HG02973 (cell line): ENCODE results near the gene SSC5D.
"Not testable (repeated sequence)": the region's sequence is repeated elsewhere in the genome, so short reads cannot be mapped to it uniquely, and the experiment has no call there.

Experiments used
- ATAC-seq: cut with Tn5 transposase; IDR thresholded peaks from one replicate; pipeline ENCODE4 v1.9.1; 2021; ENCODE audit warnings: moderate library complexity; ENCODE audit not compliant: unreplicated experiment

The SSC5D gene

DNA sequence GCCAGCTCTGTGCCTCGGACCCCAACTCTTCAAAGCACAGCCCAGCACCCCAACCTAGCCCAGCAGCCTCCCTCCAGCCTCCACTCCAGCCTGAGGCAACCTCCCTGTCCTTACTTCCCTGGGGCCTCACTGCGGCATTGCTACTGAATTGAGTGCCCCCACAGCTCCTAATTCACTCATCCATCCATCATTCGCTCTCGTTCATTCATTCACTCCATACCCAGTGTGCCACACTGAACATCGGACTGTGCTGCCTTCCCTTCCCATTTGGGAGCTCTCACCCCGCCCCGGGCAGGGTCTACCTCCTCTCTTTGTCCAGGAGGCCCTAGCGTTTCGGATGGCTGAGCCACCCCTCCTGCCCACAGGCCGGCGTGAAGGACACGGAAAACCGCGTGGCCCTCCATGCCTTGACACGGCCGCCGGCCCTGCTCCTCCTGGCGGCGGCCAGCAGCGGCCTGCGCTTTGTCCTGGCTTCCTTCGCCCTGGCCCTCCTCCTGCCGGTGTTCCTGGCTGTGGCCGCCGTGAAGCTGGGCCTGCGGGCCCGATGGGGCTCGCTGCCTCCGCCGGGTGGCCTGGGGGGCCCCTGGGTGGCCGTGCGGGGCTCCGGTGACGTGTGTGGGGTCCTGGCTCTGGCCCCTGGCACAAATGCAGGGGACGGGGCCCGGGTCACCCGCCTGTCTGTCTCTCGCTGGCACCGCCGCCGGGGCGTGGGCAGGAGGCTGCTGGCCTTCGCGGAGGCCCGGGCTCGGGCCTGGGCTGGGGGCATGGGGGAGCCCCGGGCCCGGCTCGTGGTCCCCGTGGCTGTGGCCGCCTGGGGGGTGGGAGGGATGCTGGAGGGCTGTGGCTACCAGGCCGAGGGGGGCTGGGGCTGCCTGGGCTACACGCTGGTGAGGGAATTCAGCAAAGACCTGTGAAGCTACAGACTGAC is 1.9 kb upstream of the SSC5D start:
- no peak for ATAC-seq

DNA sequence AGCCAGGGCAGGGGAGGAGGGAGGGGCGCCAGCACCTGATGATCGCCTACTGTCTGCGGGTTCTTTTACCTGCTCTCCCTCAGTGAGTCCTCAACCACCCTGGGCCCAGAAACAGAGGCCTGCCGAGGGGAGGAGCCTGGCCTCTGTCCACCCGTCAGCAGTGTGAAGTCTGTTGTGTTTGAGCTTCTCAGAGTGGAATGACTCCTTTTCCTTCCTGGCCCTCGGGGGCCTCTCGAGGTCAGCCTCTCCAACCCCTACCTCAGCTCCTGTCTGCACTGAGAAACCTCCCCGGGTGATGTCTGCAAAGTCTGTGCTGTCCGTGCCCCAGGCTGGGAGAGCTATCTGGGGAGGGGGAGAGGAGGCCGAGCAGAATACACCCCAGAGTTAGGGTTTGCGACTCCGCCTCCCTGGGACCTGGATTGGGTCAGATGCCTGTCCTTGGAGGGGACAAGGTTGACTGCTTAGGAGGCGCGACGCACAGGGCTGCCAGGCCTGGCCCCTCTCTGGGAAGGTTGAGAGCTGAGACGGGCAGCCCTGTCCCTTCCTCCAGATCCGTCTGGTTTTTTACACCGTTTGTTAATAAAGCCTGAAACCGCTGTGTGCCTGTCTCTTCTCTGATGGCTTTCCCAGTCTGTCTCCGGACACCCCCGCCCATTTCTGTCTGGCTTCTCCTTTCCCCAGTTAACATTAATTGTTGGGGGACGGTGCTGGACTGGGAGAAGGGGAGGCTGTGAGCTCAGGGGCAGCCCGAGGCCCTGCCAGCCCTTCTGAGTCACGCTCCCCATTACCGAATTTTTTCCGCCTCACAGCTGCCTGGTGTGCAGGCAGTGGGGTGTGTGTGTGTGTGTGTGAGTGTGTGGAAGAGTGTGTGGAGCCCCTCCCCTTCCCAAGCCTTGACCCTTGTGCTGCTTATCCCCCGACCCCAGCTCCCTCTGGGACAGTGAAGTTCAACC is 989 bp upstream of the SSC5D start:
- ATAC-seq: no peak

DNA sequence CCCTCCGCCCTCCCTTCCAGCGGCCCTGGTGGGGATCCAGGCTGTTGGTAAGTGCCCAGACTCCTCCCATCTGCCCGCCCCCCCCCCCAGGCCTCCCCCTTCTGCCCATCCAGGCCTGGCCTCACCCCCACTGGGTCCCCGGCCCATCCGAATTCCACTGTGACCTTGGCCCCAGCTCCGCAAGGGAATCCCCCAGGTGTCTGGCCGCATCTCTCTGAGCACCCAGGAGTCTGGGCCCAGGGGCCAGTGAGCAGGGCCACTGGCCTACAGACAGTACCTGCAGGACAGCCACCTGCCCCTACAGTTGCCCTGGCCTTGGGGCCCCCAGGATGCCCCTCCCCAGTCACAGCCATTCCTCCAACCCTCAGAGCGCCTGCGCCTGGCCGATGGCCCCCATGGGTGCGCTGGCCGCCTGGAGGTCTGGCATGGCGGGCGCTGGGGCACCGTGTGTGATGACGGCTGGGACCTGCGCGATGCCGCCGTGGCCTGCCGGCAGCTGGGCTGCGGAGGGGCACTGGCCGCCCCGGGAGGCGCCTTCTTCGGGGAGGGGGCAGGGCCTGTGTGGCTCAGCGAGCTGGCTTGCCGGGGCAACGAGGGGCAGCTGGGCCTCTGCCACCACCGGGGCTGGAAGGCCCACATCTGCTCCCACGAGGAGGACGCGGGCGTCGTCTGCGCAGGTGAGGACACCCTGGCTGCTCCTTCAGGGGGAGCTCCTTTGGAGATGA is 912 bp downstream of the SSC5D start:
- no peak for ATAC-seq

DNA sequence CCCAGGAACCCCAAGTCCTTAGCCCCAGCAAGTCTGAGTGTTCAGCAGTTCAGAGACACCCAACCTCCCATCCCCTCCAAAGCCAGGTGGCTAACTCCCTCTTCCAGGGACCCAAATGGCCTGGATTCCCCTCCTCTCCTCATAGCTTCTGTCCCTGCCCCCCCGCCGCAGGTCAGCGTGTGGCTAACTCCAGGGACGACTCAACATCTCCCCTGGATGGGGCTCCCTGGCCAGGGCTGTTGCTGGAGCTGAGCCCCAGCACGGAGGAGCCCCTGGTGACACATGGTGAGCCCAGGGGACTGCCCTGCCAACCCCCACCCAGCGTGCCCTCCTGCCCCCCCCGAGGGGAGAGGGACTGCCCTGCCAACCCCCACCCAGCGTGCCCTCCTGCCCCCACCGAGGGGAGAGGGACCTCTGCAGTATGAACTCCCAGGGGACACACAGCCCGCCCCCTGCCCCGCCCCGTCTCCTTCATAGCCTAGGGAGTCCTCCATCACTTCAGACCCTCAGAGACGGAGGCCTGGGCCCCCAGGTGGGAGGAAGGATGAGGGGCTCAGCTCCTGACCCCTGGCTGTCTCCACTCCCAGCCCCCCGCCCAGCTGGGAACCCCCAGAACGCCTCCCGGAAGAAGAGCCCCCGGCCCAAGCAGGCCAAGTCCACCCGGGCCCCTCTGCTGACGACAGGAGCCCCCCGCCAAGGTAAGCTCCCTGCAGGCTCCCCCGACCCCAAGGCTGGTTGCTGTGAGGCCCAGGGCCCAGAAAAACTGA is 1.7 kb downstream of the SSC5D start:
- no peak for ATAC-seq

DNA sequence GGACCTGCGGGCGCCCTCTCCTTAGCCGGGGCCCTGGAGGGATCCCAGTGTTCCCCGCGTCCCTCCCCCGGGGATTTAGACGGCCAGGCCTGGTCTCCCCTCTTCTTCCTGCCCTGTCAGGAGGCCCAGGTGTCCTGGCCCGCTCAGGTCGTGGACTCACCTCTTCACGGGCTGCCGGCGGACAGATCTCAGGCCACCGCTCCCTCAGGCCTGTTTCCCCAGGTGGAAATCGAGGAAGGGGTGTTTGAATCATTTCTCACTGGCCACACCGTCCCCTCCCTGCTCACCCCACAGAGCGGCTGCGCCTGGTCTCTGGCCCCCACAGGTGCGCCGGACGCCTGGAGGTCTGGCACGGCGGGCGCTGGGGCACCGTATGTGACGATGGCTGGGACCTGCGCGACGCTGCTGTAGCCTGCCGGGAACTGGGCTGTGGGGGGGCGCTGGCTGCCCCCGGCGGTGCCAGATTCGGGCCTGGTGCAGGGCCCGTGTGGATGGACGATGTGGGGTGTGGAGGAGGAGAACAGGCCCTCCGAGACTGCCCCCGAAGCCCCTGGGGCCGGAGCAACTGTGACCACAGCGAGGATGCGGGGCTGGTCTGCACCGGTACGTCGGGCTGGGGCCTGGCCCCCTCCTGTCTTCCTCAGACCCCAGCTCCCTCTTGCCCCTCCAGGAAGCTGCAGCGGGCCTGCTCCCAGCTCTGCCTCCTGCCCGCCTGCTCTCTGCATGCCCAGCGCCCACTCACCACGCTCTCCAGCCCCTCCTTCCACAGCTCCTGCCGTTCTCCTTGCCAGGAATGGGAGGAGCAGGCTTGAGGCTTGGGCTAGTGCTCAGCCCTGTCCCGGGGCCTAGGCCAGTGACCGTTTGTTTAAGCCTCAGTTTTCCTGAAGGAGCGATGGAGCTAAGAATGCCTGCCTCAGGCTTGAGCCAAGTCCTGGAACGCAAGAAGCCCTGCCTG is 2.5 kb downstream of the SSC5D start:
- ATAC-seq: no peak

DNA sequence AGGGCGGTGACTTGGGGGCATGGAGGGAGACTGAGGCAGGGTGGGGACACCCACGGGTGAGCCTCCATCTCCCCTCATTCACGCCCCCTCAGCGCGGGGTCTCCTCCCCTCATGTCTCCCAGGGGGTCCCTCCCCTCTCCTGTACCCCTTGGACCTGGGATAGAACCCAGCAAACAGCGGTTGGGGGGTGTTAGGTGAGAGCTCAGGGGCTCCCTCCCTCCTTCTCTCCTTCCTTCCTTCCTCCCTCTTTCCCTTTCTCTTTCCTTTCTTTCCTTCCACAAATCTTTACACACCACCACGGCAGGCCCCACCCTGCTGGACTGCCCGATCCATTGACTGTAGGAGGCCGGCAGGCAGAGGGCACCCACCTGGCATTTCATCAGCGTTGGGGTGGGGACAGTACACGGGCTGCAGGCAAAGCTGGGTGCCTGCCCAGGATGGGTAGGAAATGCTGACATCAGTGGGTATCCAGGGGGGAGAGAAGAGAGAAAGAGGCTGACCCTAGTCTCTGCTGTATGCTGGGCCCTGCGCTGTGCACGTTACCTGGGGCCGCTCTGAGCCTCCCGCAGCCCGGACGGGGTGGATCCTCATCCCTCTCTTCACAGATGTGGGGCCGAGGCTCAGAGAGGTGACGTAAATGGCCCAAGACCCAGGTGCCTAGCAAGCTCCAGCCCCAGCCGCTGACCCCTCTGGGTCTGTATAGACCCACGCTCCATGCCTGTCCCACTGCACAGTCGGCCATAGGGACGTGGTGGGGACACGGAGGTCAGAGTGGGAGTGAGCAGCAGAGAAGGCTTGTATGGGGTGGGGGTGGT is 3.5 kb downstream of the SSC5D start:
- no peak for ATAC-seq

DNA sequence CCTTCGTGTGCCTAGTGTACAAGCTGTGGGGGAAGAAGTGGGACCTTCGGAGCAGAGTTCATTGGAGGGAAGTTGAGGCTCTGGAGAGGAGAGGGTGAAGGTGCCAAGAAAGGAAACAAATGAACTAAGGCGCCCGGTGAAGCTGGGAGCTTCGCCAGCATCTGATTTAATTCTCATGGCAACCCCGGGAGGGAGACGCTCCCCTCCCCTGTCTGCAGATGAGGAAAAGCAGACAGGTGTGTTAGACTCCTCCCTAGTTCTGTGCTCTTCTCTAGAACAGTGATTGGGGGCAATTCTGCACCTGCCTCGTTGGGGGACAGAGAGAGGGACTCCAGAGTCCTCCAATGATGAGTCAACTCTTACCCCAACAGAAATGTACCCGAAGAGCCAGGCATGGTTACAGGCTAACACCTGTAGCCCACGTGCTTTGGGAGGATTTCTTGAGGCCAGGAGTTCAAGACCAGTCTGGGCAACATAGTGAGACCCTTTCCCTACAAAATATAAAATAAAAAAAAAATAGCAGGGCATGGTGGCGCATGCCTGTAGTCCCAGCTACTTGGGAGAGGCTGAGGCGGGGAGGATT is 4.2 kb downstream of the SSC5D start:
- ATAC-seq: no peak

DNA sequence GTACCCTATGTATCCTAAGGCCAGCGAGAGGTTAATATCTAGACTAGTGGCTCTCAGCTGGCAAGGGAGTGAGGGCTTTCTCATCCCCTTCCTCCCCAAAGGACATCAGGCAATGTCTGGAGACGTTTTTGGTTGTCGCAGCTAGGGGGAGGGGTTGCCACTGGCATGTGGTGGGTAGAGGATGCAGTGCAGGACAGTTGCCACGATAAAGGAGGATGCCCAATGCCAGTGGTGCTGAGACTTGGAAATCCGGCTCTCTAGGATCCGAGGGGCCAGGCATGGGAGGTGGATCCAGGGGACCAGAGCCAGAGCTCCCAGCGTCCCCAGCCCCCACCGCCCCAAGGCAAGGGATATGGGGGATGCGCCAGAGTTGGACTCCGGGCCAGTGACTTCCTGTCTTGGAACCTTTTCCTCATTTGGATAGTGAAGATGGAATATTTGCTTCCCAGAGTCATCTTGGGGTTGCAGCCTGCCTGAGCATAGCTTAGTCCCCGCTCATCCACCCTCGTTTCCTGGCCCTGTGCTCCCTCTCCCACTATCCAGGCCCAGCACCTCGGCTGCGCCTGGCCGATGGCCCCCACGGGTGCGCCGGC is 4.9 kb downstream of the SSC5D start:
- no peak for ATAC-seq

DNA sequence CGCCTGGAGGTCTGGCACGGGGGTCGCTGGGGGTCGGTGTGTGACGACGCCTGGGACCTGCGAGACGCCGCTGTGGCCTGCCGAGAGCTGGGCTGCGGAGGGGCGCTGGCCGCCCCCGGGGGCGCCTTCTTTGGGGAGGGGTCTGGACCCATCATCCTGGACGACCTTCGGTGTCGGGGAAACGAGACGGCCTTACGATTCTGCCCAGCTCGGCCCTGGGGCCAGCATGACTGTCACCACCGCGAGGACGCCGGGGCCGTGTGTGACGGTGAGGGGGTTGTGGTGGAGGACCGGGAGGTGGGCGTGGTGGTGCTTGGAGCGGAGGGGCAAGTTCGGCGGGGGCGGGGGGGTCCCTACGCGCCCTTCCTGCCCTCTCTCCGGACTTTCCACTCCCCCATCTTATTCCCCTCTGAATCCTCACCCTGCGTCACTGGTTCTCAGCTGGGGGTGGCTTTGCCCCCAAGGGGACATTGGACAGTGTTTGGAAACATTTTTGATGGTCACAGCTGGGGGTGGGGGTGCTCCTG is 5.5 kb downstream of the SSC5D start:
- no peak for ATAC-seq

DNA sequence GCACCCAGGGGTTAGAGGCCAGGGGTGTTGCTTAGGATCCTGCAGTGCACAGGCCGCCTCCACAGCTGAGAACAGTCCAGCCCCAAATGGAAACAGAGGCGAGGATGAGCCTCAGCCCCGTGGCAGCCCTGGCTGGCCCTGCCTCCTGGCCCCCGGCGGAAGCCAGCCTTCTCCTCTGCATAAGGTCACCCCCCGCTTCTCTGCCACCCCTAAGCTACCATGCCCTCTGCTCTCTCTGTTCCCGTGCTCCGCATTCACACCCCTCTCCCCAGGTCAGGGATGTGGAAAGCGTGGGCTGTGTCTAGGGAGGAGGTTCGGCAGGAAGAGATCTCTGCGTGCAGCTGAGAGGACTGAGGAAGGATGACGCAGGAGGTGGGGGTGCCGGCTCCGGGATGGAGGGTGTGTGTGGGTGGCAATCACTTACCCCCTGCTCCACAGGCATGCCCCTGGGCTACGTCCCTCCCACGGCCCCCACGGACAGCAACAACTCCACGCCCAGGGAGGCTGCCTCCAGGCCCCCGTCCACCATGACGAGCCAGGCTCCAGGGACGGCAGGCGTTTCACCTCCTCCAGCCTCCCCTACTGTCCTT is 6.0 kb downstream of the SSC5D start:
- no peak for ATAC-seq

DNA sequence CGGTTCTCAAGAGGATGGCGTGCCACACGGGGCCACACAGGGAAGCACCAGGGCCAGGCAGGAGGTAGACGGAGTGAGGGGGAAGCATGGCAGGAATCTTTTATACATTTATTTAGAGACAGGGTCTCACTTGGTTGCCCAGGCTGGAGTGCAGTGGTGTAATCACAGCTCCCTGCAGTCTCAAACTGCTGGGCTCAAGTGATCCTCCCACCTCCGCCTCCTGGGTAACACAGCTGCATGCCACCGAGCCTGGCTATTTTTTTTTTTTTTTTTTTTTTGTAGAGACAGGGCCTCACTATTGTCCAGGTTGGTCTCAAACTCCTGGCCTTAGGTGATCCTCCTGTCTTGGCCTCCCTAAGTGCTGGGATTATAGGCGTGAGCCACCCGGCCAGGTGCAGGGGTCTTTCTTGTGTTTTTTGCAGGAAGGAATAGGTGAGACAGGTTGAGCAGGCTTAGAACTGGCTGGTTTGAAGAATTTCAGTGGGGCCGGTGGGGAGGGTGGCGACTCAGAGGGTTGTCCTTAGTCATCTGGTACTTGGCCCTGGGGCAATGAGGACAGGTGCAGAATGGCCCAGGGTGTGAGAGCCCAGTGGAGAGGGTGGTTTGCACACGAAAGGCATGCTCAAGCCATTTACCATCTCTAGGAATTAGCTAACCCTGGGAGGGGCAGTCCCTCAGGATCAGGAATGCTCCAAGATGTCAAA is 7.6 kb downstream of the SSC5D start:
- no peak for ATAC-seq

DNA sequence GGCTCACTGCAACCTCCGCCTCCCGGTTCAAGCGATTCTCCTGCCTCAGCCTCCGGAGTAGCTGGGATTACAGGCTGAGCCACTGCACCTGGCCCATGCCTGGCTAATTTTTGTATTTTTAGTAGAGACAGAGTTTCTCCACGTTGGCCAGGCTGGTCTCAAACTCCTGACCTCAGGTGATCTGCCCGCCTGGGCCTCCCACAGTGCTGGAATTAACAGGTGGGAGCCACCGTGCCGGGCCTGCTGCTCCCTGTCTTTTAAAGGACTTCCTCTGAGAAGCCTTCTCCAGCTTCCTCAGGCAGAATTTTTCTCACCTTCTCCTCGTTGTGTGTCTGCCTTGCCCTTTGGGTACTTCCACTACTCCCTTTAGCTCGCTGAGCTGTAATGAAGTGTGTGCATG is 8.6 kb downstream of the SSC5D start:
- ATAC-seq: not testable (repeated sequence)

DNA sequence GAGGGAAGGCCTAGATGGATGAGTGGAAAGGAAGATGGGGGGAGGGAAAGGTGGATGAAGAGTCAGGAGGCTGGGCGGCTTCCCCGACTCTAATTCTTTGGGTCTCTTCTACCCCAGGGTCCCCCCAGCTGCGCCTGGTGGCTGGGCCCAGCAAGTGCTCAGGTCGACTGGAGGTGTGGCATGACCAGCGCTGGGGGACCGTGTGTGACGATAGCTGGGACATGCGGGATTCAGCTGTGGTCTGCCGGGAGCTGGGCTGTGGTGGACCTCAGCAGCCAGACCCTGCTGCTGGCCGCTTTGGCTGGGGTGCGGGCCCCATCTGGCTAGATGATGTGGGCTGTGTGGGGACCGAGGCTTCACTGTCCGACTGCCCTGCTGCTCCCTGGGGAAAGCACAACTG is 9.5 kb downstream of the SSC5D start:
- ATAC-seq: no peak

DNA sequence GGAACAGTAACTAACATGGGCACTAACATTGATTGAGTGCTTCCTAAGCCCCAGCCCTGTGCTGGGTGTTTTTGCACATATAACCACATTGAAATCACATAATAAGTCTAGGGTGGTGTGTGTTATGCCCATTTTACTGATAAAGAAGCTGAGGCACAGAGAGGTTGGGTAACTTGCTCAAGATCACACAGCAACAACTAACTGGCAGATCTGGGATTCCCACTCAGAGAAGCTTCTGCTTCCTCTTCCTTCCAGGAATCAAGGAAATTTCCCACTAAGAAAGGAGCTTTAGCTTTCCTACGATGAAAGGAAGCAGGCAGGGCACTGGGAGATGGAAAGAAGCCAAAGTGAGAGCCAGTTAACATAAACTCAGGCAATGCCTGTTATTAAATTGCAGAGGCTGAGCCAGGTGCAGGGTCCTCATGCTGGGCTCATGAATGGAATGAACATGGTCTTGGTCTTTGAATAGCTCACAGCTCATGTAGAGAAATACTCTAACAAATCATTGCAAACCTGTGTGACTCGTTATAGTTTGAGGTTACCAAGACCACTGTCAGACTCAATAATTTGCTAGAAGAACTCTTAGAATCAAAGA is 10.1 kb downstream of the SSC5D start:
- no peak for ATAC-seq

DNA sequence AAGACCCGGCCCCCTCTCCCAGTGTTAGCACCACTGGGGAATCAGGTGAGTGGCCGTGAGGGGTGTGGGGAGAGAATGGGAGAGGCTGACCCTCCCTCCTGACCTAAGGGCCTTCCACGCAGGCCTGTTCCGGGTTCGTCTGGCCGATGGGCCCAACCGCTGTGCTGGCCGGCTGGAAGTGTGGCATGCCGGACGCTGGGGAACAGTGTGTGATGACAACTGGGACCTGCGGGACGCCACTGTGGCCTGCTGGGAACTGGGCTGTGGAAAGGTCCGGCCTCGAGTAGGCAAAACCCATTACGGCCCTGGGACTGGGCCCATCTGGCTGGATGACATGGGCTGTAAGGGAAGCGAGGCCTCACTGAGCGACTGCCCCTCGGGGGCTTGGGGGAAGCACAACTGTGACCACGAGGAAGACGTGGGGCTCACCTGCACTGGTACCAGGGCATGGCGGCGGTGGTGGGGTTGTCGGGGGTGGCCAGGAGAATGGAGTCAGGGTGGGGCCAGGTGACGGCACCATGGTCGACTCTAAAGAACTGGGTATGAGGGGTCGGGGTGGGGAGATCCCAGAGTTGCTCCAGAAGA is 12.2 kb downstream of the SSC5D start:
- ATAC-seq: no peak
